Measurements from ENCODE around the gene FMO1. TPM values are rescaled to one million over a fixed set of nuclear protein-coding genes. Genes with fewer than 3 reads are reported as not detected.

Gene FMO1
- total RNA-seq, 5 donors from 2014 or later (not counting 1 experiment from before 2014, with no cell fraction given), result not detected

GRCh38 chr1:171257607-171258076 is 9.3 kb downstream of the FMO1 start:
- no peaks in the 10 kb centered on the region for H3K36me3 ChIP-seq (ENCODE audit: control insufficient read depth in 2 of 2, extremely low read depth in 1 of 2, insufficient read depth in 1 of 2, low read length in 1 of 2)
- Mint-ChIP-seq H3K9me3 (no peaks in the 10 kb centered on the region), H3K36me3 (no peaks in the 10 kb centered on the region), H3K27me3 (peaks cover 26% of the 10 kb centered on the region in 2 donors), H3K4me3 (no peak overlapping the region), H3K27ac (no peak overlapping the region), H3K4me1 (peaks cover 0 to 4% (median 1%) of the 10 kb centered on the region in 3 donors)
- no peak for DNase-seq
- H3K4me3 ChIP-seq (ENCODE audit: control insufficient read depth in 1 of 2, extremely low read depth in 1 of 2, low read length in 1 of 2), result no peak overlapping the region
- CTCF ChIA-PET, result no interaction called here
- H3K27ac ChIP-seq (ENCODE audit: low read length), result no peak overlapping the region
- peaks cover 2 to 23% of the 10 kb centered on the region in 2 experiments for H3K27me3 ChIP-seq (replicated peaks in 1 of 2; ENCODE audit: control insufficient read depth in 2 of 2, extremely low read depth in 1 of 2, insufficient read depth in 2 of 2, low read length in 1 of 2)
- H3K4me1 ChIP-seq (ENCODE audit: control insufficient read depth in 1 of 2, extremely low read depth in 1 of 2, insufficient read depth in 2 of 2, low read length in 2 of 2), result peaks cover 0 to under 1% of the 10 kb centered on the region in 2 experiments
- no peaks in the 10 kb centered on the region for H3K9me3 ChIP-seq
- ATAC-seq (replicated peaks in 1 of 4), result no peak
- POLR2A ChIA-PET, result no interaction called here
- 86% methylated on average over 1 of the region's 5 CpGs for WGBS (ENCODE audit: insufficient coverage)

GRCh38 chr1:171258429-171258828 is 10.1 kb downstream of the FMO1 start:
- ATAC-seq (replicated peaks in 1 of 4) (no peak), DNase-seq (no peak)
- Mint-ChIP-seq H3K9me3 (no peaks in the 10 kb centered on the region), H3K27ac (no peak overlapping the region), H3K4me1 (no peaks in the 10 kb centered on the region), H3K27me3 (peaks cover 19 to 20% of the 10 kb centered on the region in 2 donors), H3K4me3 (no peak overlapping the region), H3K36me3 (no peaks in the 10 kb centered on the region)
- Histone ChIP-seq H3K4me3 (ENCODE audit: control insufficient read depth in 1 of 2, extremely low read depth in 1 of 2, low read length in 1 of 2) (no peak overlapping the region), H3K9me3 (no peaks in the 10 kb centered on the region), H3K4me1 (ENCODE audit: control insufficient read depth in 1 of 2, extremely low read depth in 1 of 2, insufficient read depth in 2 of 2, low read length in 2 of 2) (no peaks in the 10 kb centered on the region), H3K36me3 (ENCODE audit: control insufficient read depth in 2 of 2, extremely low read depth in 1 of 2, insufficient read depth in 1 of 2, low read length in 1 of 2) (no peaks in the 10 kb centered on the region), H3K27me3 (replicated peaks in 1 of 2; ENCODE audit: control insufficient read depth in 2 of 2, extremely low read depth in 1 of 2, insufficient read depth in 2 of 2, low read length in 1 of 2) (peaks cover 2 to 19% of the 10 kb centered on the region in 2 experiments), H3K27ac (ENCODE audit: low read length) (no peak overlapping the region)
- ChIA-PET POLR2A (no interaction called here), CTCF (no interaction called here)
- WGBS (ENCODE audit: insufficient coverage), result 66% methylated on average over 2 of the region's 3 CpGs

- no peaks in the 10 kb centered on the region for H3K4me1 ChIP-seq (ENCODE audit: control insufficient read depth in 1 of 2, extremely low read depth in 1 of 2, insufficient read depth in 2 of 2, low read length in 2 of 2)
Measured at GRCh38 chr1:171258943-171259342, 10.6 kb downstream of the FMO1 start.

GRCh38 chr1:171261336-171261735 is 13.0 kb downstream of the FMO1 start:
- no peaks in the 10 kb centered on the region for H3K9me3 Mint-ChIP-seq
- peaks cover 2 to 9% of the 10 kb centered on the region in 2 experiments for H3K27me3 ChIP-seq (replicated peaks in 1 of 2; ENCODE audit: control insufficient read depth in 2 of 2, extremely low read depth in 1 of 2, insufficient read depth in 2 of 2, low read length in 1 of 2)
- ChIA-PET CTCF (interaction anchor here in 1 of 2 donors (0.7 kb wide), 1 partner anchor 12 kb away, joined by 4 read pairs; no protein-coding TSS in a partner anchor), POLR2A (no interaction called here)
- WGBS (ENCODE audit: insufficient coverage), result no CpG with 5 or more reads among the region's 4 CpGs
- DNase-seq, result no peak
- no peak overlapping the region for H3K27ac ChIP-seq (ENCODE audit: low read length)
- no peaks in the 10 kb centered on the region for H3K4me1 ChIP-seq (ENCODE audit: control insufficient read depth in 1 of 2, extremely low read depth in 1 of 2, insufficient read depth in 2 of 2, low read length in 2 of 2)
- H3K27ac Mint-ChIP-seq, result no peak overlapping the region
- peaks cover 5 to 6% of the 10 kb centered on the region in 2 donors for H3K27me3 Mint-ChIP-seq
- no peaks in the 10 kb centered on the region for H3K36me3 Mint-ChIP-seq
- no peaks in the 10 kb centered on the region for H3K4me1 Mint-ChIP-seq
- no peak for ATAC-seq (replicated peaks in 1 of 4)
- H3K36me3 ChIP-seq (ENCODE audit: control insufficient read depth in 2 of 2, extremely low read depth in 1 of 2, insufficient read depth in 1 of 2, low read length in 1 of 2), result no peaks in the 10 kb centered on the region
- no peaks in the 10 kb centered on the region for H3K9me3 ChIP-seq
- H3K4me3 Mint-ChIP-seq, result no peak overlapping the region
- no peak overlapping the region for H3K4me3 ChIP-seq (ENCODE audit: control insufficient read depth in 1 of 2, extremely low read depth in 1 of 2, low read length in 1 of 2)

More at GRCh38 chr1:171258943-171259342, 10.6 kb downstream of the FMO1 start:
- peaks cover 2 to 17% of the 10 kb centered on the region in 2 experiments for H3K27me3 ChIP-seq (replicated peaks in 1 of 2; ENCODE audit: control insufficient read depth in 2 of 2, extremely low read depth in 1 of 2, insufficient read depth in 2 of 2, low read length in 1 of 2)
- H3K27ac ChIP-seq (ENCODE audit: low read length), result no peak overlapping the region
- H3K9me3 ChIP-seq, result no peaks in the 10 kb centered on the region
- H3K4me3 Mint-ChIP-seq, result no peak overlapping the region
- ChIA-PET POLR2A (no interaction called here), CTCF (no interaction called here)
- H3K4me3 ChIP-seq (ENCODE audit: control insufficient read depth in 1 of 2, extremely low read depth in 1 of 2, low read length in 1 of 2), result no peak overlapping the region
- ATAC-seq (replicated peaks in 1 of 4) (no peak), DNase-seq (no peak)
- peaks cover 20 to 21% of the 10 kb centered on the region in 2 donors for H3K27me3 Mint-ChIP-seq
- H3K27ac Mint-ChIP-seq, result no peak overlapping the region
- no peaks in the 10 kb centered on the region for H3K36me3 ChIP-seq (ENCODE audit: control insufficient read depth in 2 of 2, extremely low read depth in 1 of 2, insufficient read depth in 1 of 2, low read length in 1 of 2)
- 80% methylated on average over 1 of the region's 2 CpGs for WGBS (ENCODE audit: insufficient coverage)
- H3K9me3 Mint-ChIP-seq, result no peaks in the 10 kb centered on the region
- no peaks in the 10 kb centered on the region for H3K4me1 Mint-ChIP-seq
- no peaks in the 10 kb centered on the region for H3K36me3 Mint-ChIP-seq

- Mint-ChIP-seq H3K27ac (no peak overlapping the region), H3K4me3 (no peak overlapping the region)
Measured at GRCh38 chr1:171263901-171264300, 15.6 kb downstream of the FMO1 start.

GRCh38 chr1:171265686-171266085 is 17.4 kb downstream of the FMO1 start:
- DNase-seq (no peak), ATAC-seq (replicated peaks in 1 of 4) (no peak)
- no peaks in the 10 kb centered on the region for H3K4me1 Mint-ChIP-seq
- H3K27me3 Mint-ChIP-seq, result peaks cover 14 to 15% of the 10 kb centered on the region in 2 donors
- Histone ChIP-seq H3K4me3 (ENCODE audit: control insufficient read depth in 1 of 2, extremely low read depth in 1 of 2, low read length in 1 of 2) (no peak overlapping the region), H3K9me3 (no peaks in the 10 kb centered on the region), H3K36me3 (ENCODE audit: control insufficient read depth in 2 of 2, extremely low read depth in 1 of 2, insufficient read depth in 1 of 2, low read length in 1 of 2) (no peaks in the 10 kb centered on the region), H3K27me3 (replicated peaks in 1 of 2; ENCODE audit: control insufficient read depth in 2 of 2, extremely low read depth in 1 of 2, insufficient read depth in 2 of 2, low read length in 1 of 2) (peaks cover 0 to 3% of the 10 kb centered on the region in 2 experiments), H3K27ac (ENCODE audit: low read length) (no peak overlapping the region), H3K4me1 (ENCODE audit: control insufficient read depth in 1 of 2, extremely low read depth in 1 of 2, insufficient read depth in 2 of 2, low read length in 2 of 2) (no peaks in the 10 kb centered on the region)
- ChIA-PET CTCF (no interaction called here), POLR2A (no interaction called here)
- no CpG with 5 or more reads among the region's 2 CpGs for WGBS (ENCODE audit: insufficient coverage)
- no peaks in the 10 kb centered on the region for H3K36me3 Mint-ChIP-seq
- no peaks in the 10 kb centered on the region for H3K9me3 Mint-ChIP-seq
- H3K4me3 Mint-ChIP-seq, result no peak overlapping the region
- H3K27ac Mint-ChIP-seq, result no peak overlapping the region

More at GRCh38 chr1:171263901-171264300, 15.6 kb downstream of the FMO1 start:
- Histone ChIP-seq H3K9me3 (no peaks in the 10 kb centered on the region), H3K4me3 (ENCODE audit: control insufficient read depth in 1 of 2, extremely low read depth in 1 of 2, low read length in 1 of 2) (no peak overlapping the region), H3K27me3 (replicated peaks in 1 of 2; ENCODE audit: control insufficient read depth in 2 of 2, extremely low read depth in 1 of 2, insufficient read depth in 2 of 2, low read length in 1 of 2) (peaks cover 2 to 3% of the 10 kb centered on the region in 2 experiments), H3K27ac (ENCODE audit: low read length) (no peak overlapping the region), H3K4me1 (ENCODE audit: control insufficient read depth in 1 of 2, extremely low read depth in 1 of 2, insufficient read depth in 2 of 2, low read length in 2 of 2) (no peaks in the 10 kb centered on the region), H3K36me3 (ENCODE audit: control insufficient read depth in 2 of 2, extremely low read depth in 1 of 2, insufficient read depth in 1 of 2, low read length in 1 of 2) (no peaks in the 10 kb centered on the region)
- Mint-ChIP-seq H3K36me3 (no peaks in the 10 kb centered on the region), H3K9me3 (no peaks in the 10 kb centered on the region), H3K27me3 (peaks cover 11 to 12% of the 10 kb centered on the region in 2 donors), H3K4me1 (no peaks in the 10 kb centered on the region)
- ATAC-seq (replicated peaks in 1 of 4), result no peak
- ChIA-PET POLR2A (no interaction called here), CTCF (no interaction called here)
- no CpG with 5 or more reads among the region's 2 CpGs for WGBS (ENCODE audit: insufficient coverage)
- DNase-seq, result no peak

GRCh38 chr1:171266930-171267329 is 18.6 kb downstream of the FMO1 start:
- no peak overlapping the region for H3K4me3 ChIP-seq (ENCODE audit: control insufficient read depth in 1 of 2, extremely low read depth in 1 of 2, low read length in 1 of 2)
- ATAC-seq (replicated peaks in 1 of 4), result no peak
- CTCF ChIA-PET, result no interaction called here
- no peak overlapping the region for H3K27ac Mint-ChIP-seq
- no peak overlapping the region for H3K4me3 Mint-ChIP-seq
- POLR2A ChIA-PET, result no interaction called here
- 83% methylated on average over 1 of the region's 4 CpGs for WGBS (ENCODE audit: insufficient coverage)
- H3K4me1 Mint-ChIP-seq, result no peaks in the 10 kb centered on the region
- no peaks in the 10 kb centered on the region for H3K36me3 ChIP-seq (ENCODE audit: control insufficient read depth in 2 of 2, extremely low read depth in 1 of 2, insufficient read depth in 1 of 2, low read length in 1 of 2)
- H3K27ac ChIP-seq (ENCODE audit: low read length), result no peak overlapping the region
- DNase-seq, result no peak
- no peaks in the 10 kb centered on the region for H3K4me1 ChIP-seq (ENCODE audit: control insufficient read depth in 1 of 2, extremely low read depth in 1 of 2, insufficient read depth in 2 of 2, low read length in 2 of 2)
- peaks cover 18 to 23% of the 10 kb centered on the region in 2 donors for H3K27me3 Mint-ChIP-seq
- H3K9me3 ChIP-seq, result no peaks in the 10 kb centered on the region
- H3K9me3 Mint-ChIP-seq, result peaks cover 0 to 2% (median 0%) of the 10 kb centered on the region in 3 donors
- H3K27me3 ChIP-seq (replicated peaks in 1 of 2; ENCODE audit: control insufficient read depth in 2 of 2, extremely low read depth in 1 of 2, insufficient read depth in 2 of 2, low read length in 1 of 2), result peaks cover 0 to 4% of the 10 kb centered on the region in 2 experiments
- H3K36me3 Mint-ChIP-seq, result no peaks in the 10 kb centered on the region

Data from T-cell (primary cell).